Fibroblast of mammary gland (primary cell): ENCODE measurements around the gene MAP3K5.

ENCODE experiments used
- DNase-seq: peaks from one replicate; pipeline ENCODE4 v3.0.0-alpha.2; 2010; ENCODE audit warnings: low read depth
- H3K4me3 ChIP-seq: 2 replicates; pipeline ENCODE4 v1.5.1; 2011; ENCODE audit warnings: low read depth, mild to moderate bottlenecking, low read length, moderate library complexity; ENCODE audit not compliant: control insufficient read depth
- TF ChIP-seq, protein P1 (sequence below): conservative IDR thresholded peaks from 2 replicates; pipeline ENCODE4 v1.5.1; 2011; ENCODE audit warnings: low read depth, low read length, inconsistent platforms; ENCODE audit not compliant: control insufficient read depth, insufficient read depth

The MAP3K5 gene

GRCh38 chr6:136786658-136787057, 5.6 kb downstream of the MAP3K5 start:
- no peak overlapping the region for H3K4me3 ChIP-seq
- TF ChIP-seq, protein P1, sequence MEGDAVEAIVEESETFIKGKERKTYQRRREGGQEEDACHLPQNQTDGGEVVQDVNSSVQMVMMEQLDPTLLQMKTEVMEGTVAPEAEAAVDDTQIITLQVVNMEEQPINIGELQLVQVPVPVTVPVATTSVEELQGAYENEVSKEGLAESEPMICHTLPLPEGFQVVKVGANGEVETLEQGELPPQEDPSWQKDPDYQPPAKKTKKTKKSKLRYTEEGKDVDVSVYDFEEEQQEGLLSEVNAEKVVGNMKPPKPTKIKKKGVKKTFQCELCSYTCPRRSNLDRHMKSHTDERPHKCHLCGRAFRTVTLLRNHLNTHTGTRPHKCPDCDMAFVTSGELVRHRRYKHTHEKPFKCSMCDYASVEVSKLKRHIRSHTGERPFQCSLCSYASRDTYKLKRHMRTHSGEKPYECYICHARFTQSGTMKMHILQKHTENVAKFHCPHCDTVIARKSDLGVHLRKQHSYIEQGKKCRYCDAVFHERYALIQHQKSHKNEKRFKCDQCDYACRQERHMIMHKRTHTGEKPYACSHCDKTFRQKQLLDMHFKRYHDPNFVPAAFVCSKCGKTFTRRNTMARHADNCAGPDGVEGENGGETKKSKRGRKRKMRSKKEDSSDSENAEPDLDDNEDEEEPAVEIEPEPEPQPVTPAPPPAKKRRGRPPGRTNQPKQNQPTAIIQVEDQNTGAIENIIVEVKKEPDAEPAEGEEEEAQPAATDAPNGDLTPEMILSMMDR: no peak
- no peak for DNase-seq

GRCh38 chr6:136784910-136785746, 7.1 kb downstream of the MAP3K5 start:
- DNase-seq: no peak
- H3K4me3 ChIP-seq: no peak overlapping the region
- TF ChIP-seq, protein P1: no peak

DNA sequence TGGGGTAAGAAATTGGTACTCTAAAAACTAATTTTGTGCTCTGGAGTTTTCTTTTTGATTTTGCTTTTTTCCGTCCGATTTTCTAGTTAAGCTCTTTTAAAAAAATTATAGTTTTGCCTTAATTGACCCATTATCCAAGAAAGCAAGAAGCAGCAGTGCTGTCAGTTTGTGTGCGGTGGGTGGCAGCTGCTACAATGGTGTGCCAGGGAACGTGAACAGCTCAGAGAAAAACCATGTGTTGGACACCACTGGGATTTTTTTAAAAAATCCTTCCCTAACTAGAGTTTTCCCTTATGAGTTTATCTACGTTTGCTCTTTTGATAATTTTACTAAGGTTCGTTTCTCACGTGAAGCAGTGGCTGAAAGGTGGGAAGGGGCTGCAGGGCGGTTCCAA, 8.0 kb downstream of the MAP3K5 start:
- TF ChIP-seq, protein P1: no peak
- DNase-seq: no peak
- no peak overlapping the region for H3K4me3 ChIP-seq

DNA sequence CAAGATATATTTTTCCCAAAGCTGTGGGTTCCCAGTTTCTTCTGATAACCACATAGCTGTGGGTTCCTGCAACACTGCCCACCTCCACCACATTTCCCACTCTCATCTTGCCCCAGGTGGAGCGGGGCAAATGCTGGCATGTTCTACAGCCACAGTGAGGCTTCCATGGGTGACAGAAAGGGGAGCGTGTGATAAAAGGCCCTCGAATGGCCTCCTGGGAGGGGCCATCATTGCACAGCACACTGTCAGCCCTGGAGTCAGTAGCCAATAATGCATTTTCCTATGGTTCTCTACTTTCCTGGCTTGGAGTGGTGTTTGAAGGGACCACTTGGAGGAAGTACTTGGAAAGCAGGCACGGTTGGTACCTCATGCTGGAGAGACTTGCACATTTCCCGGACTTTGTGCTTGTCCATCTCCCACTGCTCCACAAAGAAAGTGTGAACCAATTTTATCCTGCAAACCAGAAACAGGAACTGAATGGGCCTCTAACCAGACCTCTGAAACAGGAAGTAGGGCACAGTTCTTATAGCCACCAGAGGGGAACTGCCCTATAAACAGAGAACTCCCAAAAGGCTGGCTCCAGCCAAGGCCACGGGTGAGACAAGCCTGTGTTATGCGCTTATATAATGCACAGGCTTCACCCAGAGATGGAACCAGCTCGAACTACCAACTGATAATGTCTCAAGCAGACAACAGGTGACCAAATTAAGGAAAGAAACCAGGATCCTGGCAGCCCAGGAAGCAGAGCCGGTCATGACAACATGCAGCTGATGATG, 8.6 kb downstream of the MAP3K5 start:
- DNase-seq: no peak
- TF ChIP-seq, protein P1: no peak
- H3K4me3 ChIP-seq: no peak overlapping the region

DNA sequence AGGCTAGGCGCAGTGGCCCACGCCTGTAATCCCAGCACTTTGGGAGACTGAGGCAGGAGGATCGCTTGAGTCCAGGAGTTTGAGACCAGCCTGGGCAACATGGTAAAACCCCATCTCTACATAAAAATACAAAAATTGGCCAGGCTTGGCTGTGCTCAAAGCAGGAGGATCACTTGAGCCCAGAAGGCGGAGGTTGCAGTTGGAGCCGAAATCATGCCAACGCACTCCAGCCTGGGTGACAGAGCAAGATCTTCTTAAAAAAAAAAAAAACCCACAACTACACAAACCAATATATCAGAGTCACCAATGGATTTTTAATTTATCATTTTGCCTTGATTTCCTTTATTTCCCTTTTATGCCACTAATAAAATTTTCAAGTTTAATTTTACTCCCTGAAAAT, 9.3 kb downstream of the MAP3K5 start:
- no peak overlapping the region for H3K4me3 ChIP-seq
- TF ChIP-seq, protein P1: no peak
- DNase-seq: no peak

DNA sequence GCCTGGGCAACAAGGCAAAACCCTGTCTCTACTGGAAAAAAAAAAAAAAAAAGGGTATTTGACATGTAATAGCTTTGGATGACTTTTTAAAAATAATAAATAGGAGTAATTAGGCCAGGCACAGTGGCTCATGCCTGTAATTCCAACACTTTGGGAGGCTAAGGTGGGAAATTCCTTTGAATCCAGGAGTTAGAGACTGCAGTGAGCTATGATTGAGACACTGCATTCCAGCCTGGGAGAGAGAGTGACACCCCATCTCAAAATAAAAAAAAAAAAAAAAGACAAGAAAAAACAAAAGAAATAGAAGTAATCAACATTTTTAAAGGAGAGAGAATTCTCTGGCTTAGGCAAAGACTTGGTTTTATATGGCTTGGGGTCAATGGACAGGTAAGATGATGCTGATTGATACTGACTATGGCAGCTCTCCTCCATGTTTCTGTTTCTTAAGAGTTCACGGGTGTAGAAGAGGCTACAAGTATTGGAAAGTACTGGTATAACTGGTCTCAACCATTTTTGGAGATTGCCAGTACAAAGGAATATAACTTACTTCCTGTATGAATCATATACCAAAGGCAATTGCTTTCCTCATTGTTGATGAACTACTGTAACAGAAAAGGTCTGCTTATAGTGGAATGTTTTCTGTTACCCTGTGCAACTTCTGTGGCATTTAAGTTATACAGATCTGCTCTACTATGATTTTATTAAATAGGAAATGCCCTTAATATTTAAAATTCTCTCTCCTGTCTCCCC, 10.1 kb downstream of the MAP3K5 start:
- H3K4me3 ChIP-seq: no peak overlapping the region
- TF ChIP-seq, protein P1: no peak
- peak; percentile 53 for DNase-seq
